ENCODE data around the gene MYOG.

GRCh38 chr1:203093754-203094410 is 8.1 kb upstream of the MYOG start:
- TF ChIP-seq CEBPB (IDR thresholded peaks at IDR 0.05) (no peak), TAF1 (IDR thresholded peaks at IDR 0.05; ENCODE audit: low read depth) (no peak), REST (IDR thresholded peaks at IDR 0.05; ENCODE audit: low read depth) (no peak), ZBTB7A (IDR thresholded peaks at IDR 0.05; ENCODE audit: low read depth) (no peak), RAD21 (IDR thresholded peaks at IDR 0.05; ENCODE audit: low read depth) (no peak), USF1 (IDR thresholded peaks at IDR 0.05) (no peak), MAX (IDR thresholded peaks at IDR 0.05) (no peak), FOXM1 (IDR thresholded peaks at IDR 0.05; ENCODE audit: borderline replicate concordance, low read depth) (no peak), NFIC (IDR thresholded peaks at IDR 0.05) (no peak), TCF12 (IDR thresholded peaks at IDR 0.05; ENCODE audit: low read depth) (no peak), EGR1 (IDR thresholded peaks at IDR 0.05) (no peak)

All from Ishikawa (cell line).